OCI-LY1 (cell line): ENCODE measurements around the gene AP2A1.

ENCODE experiments used
- EZH2 ChIP-seq: fragments of 200-600 bp; sonication (generic), shearing (Covaris generic); IDR thresholded peaks from 2 replicates; pipeline ENCODE4 v1.8.0; 2017; ENCODE audit warnings: borderline replicate concordance, mixed run types, mild to moderate bottlenecking, antibody characterized with exemption, low read length, moderate library complexity, mixed read lengths
- TF ChIP-seq, protein P1 (sequence below): fragments of 200-600 bp; sonication (generic), shearing (Covaris generic); IDR thresholded peaks from 2 replicates; pipeline ENCODE4 v1.5.1; 2017; ENCODE audit warnings: mild to moderate bottlenecking, antibody characterized with exemption, low read length, moderate library complexity, mixed read lengths

DNA sequence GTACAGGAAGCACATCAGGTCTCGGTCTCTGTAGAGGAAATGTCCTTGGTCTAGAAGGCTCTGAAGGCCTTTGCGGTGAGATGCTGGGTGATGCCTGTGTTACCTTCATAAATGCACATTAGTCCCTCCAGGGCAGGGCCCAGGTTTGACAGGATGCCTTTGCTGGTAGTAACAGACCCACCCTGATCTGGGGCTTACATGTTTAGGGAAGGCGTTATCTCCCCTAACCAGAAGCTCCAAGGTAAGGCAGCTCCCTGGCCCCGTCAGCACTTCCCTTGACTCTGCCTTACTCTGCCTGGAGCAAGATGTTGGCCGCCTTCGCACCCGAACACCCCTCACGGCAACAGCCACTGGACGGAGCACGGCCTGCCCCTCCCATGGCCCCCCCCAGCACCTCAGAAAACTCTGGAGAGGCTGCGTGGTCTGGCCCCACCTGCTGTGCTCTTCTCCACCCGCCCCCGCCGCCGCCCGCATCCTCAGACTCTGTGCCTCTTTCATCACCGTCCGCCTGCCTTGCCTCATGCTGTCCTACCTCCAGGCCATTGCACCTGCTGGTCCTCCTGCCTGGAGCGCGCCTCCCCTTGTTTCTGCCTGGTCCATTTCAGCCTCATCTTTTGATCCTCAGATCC lies 9.1 kb downstream of the AP2A1 start:
- TF ChIP-seq EZH2: no peak
- TF ChIP-seq, protein P1, sequence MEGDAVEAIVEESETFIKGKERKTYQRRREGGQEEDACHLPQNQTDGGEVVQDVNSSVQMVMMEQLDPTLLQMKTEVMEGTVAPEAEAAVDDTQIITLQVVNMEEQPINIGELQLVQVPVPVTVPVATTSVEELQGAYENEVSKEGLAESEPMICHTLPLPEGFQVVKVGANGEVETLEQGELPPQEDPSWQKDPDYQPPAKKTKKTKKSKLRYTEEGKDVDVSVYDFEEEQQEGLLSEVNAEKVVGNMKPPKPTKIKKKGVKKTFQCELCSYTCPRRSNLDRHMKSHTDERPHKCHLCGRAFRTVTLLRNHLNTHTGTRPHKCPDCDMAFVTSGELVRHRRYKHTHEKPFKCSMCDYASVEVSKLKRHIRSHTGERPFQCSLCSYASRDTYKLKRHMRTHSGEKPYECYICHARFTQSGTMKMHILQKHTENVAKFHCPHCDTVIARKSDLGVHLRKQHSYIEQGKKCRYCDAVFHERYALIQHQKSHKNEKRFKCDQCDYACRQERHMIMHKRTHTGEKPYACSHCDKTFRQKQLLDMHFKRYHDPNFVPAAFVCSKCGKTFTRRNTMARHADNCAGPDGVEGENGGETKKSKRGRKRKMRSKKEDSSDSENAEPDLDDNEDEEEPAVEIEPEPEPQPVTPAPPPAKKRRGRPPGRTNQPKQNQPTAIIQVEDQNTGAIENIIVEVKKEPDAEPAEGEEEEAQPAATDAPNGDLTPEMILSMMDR: no peak
